Measurements from ENCODE around the gene SPATA12. TPM values are rescaled to one million over a fixed set of nuclear protein-coding genes. Genes with fewer than 3 reads are reported as not detected.

SPATA12 gene
- total and polyA plus RNA-seq, 2 donors (not counting 3 experiments of a cell fraction or from before 2014, with no cell fraction given): 0.18 TPM; not detected in 1

GRCh38 chr3:57089043-57089442 is 28.6 kb downstream of the SPATA12 start:
- no peaks in the 10 kb centered on the region for H3K4me1 ChIP-seq (ENCODE audit: control insufficient read depth, extremely low read depth, insufficient read depth, low read length)
- no peak for DNase-seq (ENCODE audit: low read depth, low spot score)
- intact Hi-C loops (cut with micrococcal nuclease): no loop called here
- H3K79me2 ChIP-seq (ENCODE audit: control insufficient read depth, insufficient read depth, low read length): no peaks in the 10 kb centered on the region
- ChIA-PET POLR2A (no interaction called here), CTCF (interaction anchor here (0.7 kb wide), 1 partner anchor 433 kb away, joined by 3 read pairs; no protein-coding TSS in a partner anchor)
- H3K4me2 ChIP-seq (ENCODE audit: insufficient read depth, low read length): no peak overlapping the region
- TF ChIP-seq MAX (IDR thresholded peaks at IDR 0.05; ENCODE audit: insufficient read depth, insufficient read length): no peak
- TF ChIP-seq JUN (IDR thresholded peaks at IDR 0.05; ENCODE audit: borderline replicate concordance, insufficient read depth, insufficient read length, low read depth): no peak
- no peak for TF ChIP-seq MYC (IDR thresholded peaks at IDR 0.05; ENCODE audit: low read depth, low read length)
- H3K27me3 ChIP-seq (ENCODE audit: control insufficient read depth in 2 of 2, insufficient read depth in 2 of 2, low read length in 2 of 2): peaks cover 0 to 8% of the 10 kb centered on the region in 2 experiments
- H3K9me3 ChIP-seq (replicated peaks; ENCODE audit: control insufficient read depth, insufficient read depth, low read length): no peaks in the 10 kb centered on the region
- H4K20me1 ChIP-seq (replicated peaks; ENCODE audit: control insufficient read depth, extremely low read depth, insufficient read depth, low read length): no peaks in the 10 kb centered on the region
- H2AFZ ChIP-seq (ENCODE audit: low read depth, low read length): no peak overlapping the region
- dilution Hi-C loops (cut with MboI; ENCODE audit: extremely low pct_ligation_motif_present, low sequenced_read_pairs): no loop called here
- no TSS peak for BruUV-seq (replicated peaks)
- no peaks in the 10 kb centered on the region for H3K9me1 ChIP-seq (replicated peaks; ENCODE audit: control insufficient read depth, extremely low read depth, insufficient read depth, low read length)
- no peak overlapping the region for H3K4me3 ChIP-seq (replicated peaks in 1 of 3; ENCODE audit: insufficient read depth in 1 of 3, low read depth in 1 of 3, low read length in 3 of 3)
- H3K27ac ChIP-seq (ENCODE audit: insufficient read depth, low read depth, low read length): no peak overlapping the region
- FAIRE-seq: no peak
- no peak overlapping the region for H3K9ac ChIP-seq (replicated peaks; ENCODE audit: extremely low read depth, insufficient read depth, low read length)
- H3K36me3 ChIP-seq (ENCODE audit: control insufficient read depth in 2 of 2, extremely low read depth in 1 of 2, insufficient read depth in 2 of 2, low read length in 2 of 2): no peaks in the 10 kb centered on the region

GRCh38 chr3:57091521-57092273 is 31.2 kb downstream of the SPATA12 start:
- TF ChIP-seq FOS (IDR thresholded peaks at IDR 0.05; ENCODE audit: borderline replicate concordance, insufficient read depth, low read length): no peak
- TF ChIP-seq JUN (IDR thresholded peaks at IDR 0.05; ENCODE audit: borderline replicate concordance, insufficient read depth, insufficient read length, low read depth): no peak
- TF ChIP-seq CTCF (IDR thresholded peaks at IDR 0.05; ENCODE audit: extremely low read depth in 1 of 2, insufficient read depth in 1 of 2, low read depth in 1 of 2, low read length in 2 of 2): no peak
- TF ChIP-seq EZH2 (IDR thresholded peaks at IDR 0.05; ENCODE audit: borderline replicate concordance, low read depth, low read length, severe bottlenecking): no peak
- TF ChIP-seq POLR2AphosphoS5 (IDR thresholded peaks at IDR 0.05; ENCODE audit: insufficient read depth, low read depth, low read length): no peak
- TF ChIP-seq GATA2 (IDR thresholded peaks at IDR 0.05; ENCODE audit: insufficient read depth, insufficient read length, low read depth, low read length): no peak
- TF ChIP-seq POLR2A (IDR thresholded peaks at IDR 0.05; ENCODE audit: low read depth, low read length): no peak
- TF ChIP-seq MYC (IDR thresholded peaks at IDR 0.05; ENCODE audit: low read depth, low read length): no peak
- TF ChIP-seq MAX (IDR thresholded peaks at IDR 0.05; ENCODE audit: insufficient read depth, insufficient read length): no peak
- ChIA-PET CTCF (interaction anchor here (0.6 to 1.4 kb wide), 3 partner anchors 9 to 389 kb away, joined by 3 to 8 read pairs (median 4); no protein-coding TSS in a partner anchor), POLR2A (no interaction called here)
- H3K27me3 ChIP-seq (ENCODE audit: control insufficient read depth in 2 of 2, insufficient read depth in 2 of 2, low read length in 2 of 2): peaks cover 0 to 5% of the 10 kb centered on the region in 2 experiments
- H4K20me1 ChIP-seq (replicated peaks; ENCODE audit: control insufficient read depth, extremely low read depth, insufficient read depth, low read length): no peaks in the 10 kb centered on the region
- no peak for DNase-seq (ENCODE audit: low read depth, low spot score)
- no peak overlapping the region for H2AFZ ChIP-seq (ENCODE audit: low read depth, low read length)
- no peaks in the 10 kb centered on the region for H3K4me1 ChIP-seq (ENCODE audit: control insufficient read depth, extremely low read depth, insufficient read depth, low read length)
- H3K9me1 ChIP-seq (replicated peaks; ENCODE audit: control insufficient read depth, extremely low read depth, insufficient read depth, low read length): no peaks in the 10 kb centered on the region
- H3K9ac ChIP-seq (replicated peaks; ENCODE audit: extremely low read depth, insufficient read depth, low read length): no peak overlapping the region
- no peaks in the 10 kb centered on the region for H3K36me3 ChIP-seq (ENCODE audit: control insufficient read depth in 2 of 2, extremely low read depth in 1 of 2, insufficient read depth in 2 of 2, low read length in 2 of 2)
- H3K4me3 ChIP-seq (replicated peaks in 1 of 3; ENCODE audit: insufficient read depth in 1 of 3, low read depth in 1 of 3, low read length in 3 of 3): no peak overlapping the region
- no peak for FAIRE-seq
- dilution Hi-C loops (cut with MboI; ENCODE audit: extremely low pct_ligation_motif_present, low sequenced_read_pairs): no loop called here
- intact Hi-C loops (cut with micrococcal nuclease): no loop called here
- no peaks in the 10 kb centered on the region for H3K79me2 ChIP-seq (ENCODE audit: control insufficient read depth, insufficient read depth, low read length)
- no peak overlapping the region for H3K4me2 ChIP-seq (ENCODE audit: insufficient read depth, low read length)
- H3K27ac ChIP-seq (ENCODE audit: insufficient read depth, low read depth, low read length): no peak overlapping the region
- no peaks in the 10 kb centered on the region for H3K9me3 ChIP-seq (replicated peaks; ENCODE audit: control insufficient read depth, insufficient read depth, low read length)
- BruUV-seq (replicated peaks): no TSS peak

Measured in endothelial cell of umbilical vein (primary cell).